ENCODE measurements around the gene PDE11A.

DNA sequence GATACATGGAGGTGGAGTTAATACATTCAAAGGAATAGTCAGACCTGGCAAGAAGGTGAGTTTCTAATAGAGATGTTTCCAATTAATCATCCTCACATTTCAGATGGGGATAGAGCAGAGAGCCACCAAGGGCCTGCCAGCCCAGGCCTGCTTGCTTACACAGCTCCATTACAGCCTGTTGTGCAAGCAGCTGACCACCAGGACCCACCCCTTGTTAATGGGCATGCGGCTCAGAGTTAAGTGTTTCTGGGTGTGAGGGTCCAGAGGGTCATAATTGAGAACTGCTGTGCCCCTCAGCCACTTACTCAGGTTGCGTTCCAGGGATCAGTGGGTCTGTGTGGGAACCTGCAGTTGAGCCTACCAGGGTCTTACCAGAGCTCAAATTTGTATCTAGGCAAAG lies 480.2 kb downstream of the PDE11A start:
- TF ChIP-seq, protein P1, sequence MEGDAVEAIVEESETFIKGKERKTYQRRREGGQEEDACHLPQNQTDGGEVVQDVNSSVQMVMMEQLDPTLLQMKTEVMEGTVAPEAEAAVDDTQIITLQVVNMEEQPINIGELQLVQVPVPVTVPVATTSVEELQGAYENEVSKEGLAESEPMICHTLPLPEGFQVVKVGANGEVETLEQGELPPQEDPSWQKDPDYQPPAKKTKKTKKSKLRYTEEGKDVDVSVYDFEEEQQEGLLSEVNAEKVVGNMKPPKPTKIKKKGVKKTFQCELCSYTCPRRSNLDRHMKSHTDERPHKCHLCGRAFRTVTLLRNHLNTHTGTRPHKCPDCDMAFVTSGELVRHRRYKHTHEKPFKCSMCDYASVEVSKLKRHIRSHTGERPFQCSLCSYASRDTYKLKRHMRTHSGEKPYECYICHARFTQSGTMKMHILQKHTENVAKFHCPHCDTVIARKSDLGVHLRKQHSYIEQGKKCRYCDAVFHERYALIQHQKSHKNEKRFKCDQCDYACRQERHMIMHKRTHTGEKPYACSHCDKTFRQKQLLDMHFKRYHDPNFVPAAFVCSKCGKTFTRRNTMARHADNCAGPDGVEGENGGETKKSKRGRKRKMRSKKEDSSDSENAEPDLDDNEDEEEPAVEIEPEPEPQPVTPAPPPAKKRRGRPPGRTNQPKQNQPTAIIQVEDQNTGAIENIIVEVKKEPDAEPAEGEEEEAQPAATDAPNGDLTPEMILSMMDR (IDR thresholded peaks at IDR 0.05; ENCODE audit: low read depth, low read length, missing input control), result no peak
- TF ChIP-seq, protein P2, sequence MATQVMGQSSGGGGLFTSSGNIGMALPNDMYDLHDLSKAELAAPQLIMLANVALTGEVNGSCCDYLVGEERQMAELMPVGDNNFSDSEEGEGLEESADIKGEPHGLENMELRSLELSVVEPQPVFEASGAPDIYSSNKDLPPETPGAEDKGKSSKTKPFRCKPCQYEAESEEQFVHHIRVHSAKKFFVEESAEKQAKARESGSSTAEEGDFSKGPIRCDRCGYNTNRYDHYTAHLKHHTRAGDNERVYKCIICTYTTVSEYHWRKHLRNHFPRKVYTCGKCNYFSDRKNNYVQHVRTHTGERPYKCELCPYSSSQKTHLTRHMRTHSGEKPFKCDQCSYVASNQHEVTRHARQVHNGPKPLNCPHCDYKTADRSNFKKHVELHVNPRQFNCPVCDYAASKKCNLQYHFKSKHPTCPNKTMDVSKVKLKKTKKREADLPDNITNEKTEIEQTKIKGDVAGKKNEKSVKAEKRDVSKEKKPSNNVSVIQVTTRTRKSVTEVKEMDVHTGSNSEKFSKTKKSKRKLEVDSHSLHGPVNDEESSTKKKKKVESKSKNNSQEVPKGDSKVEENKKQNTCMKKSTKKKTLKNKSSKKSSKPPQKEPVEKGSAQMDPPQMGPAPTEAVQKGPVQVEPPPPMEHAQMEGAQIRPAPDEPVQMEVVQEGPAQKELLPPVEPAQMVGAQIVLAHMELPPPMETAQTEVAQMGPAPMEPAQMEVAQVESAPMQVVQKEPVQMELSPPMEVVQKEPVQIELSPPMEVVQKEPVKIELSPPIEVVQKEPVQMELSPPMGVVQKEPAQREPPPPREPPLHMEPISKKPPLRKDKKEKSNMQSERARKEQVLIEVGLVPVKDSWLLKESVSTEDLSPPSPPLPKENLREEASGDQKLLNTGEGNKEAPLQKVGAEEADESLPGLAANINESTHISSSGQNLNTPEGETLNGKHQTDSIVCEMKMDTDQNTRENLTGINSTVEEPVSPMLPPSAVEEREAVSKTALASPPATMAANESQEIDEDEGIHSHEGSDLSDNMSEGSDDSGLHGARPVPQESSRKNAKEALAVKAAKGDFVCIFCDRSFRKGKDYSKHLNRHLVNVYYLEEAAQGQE (IDR thresholded peaks at IDR 0.05), result no peak
- TF ChIP-seq YY1 (IDR thresholded peaks at IDR 0.05), result no peak
- TF ChIP-seq TAF1 (conservative IDR thresholded peaks at IDR 0.05), result no peak
- TF ChIP-seq SP1 (IDR thresholded peaks at IDR 0.05), result no peak
- TF ChIP-seq, protein P3, sequence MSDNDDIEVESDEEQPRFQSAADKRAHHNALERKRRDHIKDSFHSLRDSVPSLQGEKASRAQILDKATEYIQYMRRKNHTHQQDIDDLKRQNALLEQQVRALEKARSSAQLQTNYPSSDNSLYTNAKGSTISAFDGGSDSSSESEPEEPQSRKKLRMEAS (IDR thresholded peaks at IDR 0.05), result no peak
